TTC549 (cell line): ENCODE measurements around the gene ANKRD44.
"Not testable (repeated sequence)": the region's sequence is repeated elsewhere in the genome, so short reads cannot be mapped to it uniquely, and the experiment has no call there.

ENCODE experiments used
- FAIRE-seq: peaks from 2 replicates; lab custom pipeline; 2012; peaks lifted over from hg19 to GRCh38; lab: Jason Lieb, UNC

Gene ANKRD44

DNA sequence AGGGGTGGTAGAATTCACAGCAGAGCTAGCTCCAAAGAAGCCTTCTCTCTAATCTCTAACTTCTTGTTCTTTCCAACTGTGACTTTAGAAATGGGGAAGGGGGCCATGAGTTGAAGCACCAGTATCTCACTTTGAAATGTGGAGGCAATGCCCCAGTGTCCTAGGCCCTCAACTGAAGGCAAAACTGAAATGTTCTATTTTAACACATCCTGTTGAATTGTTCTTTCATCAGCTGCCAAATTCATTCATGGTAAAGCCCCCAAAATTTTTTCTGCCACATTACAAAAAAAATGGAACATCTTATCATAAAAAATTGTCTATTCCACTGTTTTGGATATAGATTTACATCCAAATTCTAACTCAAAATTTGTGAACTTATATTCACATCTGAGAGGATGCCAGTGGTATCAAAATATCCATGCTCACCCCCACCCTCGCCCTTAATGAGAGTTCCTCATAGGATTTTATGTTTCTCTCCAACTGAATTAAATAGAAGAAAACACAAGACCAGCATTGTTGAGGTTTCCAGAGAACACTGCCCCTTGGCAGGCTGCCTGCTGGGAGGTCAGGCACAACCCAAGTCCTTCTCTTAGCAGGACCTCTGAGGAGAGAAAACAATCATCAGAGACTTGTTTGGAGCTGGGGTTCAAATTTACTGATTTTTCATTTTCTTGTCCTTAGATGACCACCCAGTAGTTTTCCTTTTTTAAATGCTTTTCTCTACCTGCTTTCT lies 236.7 kb downstream of the ANKRD44 start:
- no peak for FAIRE-seq

DNA sequence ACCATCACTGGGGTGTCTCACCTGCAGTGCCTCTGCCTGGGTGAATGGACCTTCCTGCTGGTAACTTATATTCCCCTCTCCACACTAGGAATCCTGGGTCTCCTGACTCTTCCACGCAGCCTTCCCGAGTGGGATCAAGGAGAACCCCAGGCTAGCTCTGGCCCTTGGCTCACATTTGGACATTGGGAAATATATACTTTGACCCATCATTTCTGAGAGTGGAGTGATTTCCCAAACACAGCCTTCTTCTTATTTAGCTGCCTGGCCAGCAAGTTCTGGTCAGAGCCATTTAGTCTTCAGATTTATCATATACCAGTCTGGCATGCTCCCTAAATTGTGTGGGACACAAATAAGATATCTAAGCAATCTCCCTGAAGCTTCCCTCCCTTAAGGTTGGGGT lies 237.3 kb downstream of the ANKRD44 start:
- FAIRE-seq = no peak

DNA sequence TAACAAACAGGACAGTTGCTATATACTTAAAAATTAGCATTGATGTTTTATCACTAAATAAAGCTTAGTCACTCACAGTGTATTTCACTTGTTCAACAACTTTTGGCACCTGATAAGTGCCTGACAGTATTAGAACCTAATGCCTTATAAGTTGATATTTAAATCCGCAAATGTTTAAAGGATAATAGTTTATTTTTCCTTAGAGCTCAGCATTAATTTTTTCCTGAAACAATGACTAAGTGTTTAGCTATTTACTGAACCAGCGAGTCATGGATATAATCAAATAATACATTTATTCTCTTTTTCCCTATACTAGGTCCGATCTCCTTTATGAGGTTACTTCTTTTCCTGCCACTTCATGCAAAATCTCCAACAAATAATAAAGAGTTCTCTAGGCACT lies 238.0 kb downstream of the ANKRD44 start:
- no peak for FAIRE-seq

DNA sequence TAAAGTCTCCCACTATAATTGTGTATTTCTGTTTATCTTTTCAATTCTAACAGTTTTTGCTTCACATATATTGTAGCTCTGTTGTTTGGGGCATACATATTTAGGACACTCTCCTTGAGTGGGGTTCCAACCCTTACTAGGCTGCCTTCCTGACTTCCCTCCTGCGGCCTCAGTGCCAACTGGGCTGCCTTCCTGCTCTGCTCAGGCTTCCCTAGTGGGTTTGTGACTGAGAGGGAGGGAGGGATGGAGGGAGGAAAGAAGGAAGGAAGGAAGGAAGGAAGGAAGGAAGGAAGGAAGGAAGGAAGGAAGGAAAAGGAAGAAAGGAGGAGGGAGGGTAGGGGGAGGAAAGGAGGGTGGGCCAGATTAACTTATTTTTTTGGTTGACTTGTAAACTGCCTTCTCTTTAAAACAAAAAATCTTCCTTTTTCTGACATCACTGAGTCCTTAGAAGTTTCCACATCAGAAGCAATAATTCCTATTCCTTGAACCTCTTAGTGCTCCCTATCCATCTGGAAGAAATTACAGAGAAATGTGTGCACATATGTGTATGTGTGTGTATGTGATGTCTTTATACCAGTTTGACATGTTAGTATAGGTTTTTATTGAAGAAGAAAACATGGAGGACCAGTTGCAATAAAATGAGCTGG lies 238.7 kb downstream of the ANKRD44 start:
- no peak for FAIRE-seq

DNA sequence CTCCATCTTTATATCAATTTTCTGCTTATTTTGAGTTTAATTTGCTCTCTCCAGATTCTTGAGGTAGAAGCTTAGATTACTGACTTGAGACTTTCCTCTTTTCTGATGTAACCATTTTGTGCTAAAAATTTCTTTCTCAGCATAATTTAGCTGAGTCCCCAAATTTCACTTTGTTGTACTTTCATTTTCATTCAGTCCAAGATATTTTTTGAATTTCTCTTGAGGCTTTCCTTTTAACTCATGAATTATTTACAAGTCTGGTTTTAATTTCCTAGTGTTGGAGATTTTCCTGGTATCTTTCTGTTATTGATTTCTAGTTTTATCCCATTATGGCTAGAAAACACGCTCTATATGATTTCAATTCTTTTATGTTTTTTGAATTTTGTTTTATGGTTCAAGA lies 239.4 kb downstream of the ANKRD44 start:
- no peak for FAIRE-seq

DNA sequence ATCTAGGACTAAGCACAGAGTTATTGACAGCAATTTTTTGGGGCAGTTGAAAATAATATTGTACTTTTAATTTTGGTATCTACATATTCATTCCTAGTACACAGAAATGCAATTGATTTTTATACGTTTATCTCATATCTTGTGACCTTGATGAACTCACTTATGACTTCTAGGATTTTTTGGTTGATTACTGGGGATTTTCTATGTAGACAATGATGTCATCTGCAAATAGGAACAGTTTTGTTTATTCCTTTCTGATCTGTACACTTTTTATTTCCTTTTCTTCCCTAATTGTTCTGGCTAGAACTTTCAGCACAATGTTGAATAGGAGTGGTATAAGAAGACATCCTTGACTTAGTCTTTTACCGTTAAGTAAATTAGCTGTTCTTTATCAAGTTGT lies 240.6 kb downstream of the ANKRD44 start:
- FAIRE-seq = no peak

DNA sequence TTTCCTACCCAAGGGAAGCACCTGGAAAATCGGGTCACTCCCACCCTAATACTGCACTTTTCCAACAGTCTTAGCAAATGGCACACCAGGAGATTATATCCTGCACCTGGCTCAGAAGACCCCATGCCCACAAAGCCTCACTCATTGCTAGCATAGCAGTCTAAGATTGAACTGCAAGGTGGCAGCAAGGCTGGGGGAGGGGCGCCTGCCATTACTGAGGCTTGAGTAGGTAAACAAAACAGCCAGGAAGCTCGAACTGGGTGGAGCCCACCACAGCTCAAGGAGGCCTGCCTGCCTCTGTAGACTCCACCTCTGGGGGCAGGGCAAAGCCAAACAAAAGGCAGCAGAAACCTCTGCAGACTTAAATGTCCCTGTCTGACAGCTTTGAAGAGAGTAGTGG lies 248.0 kb downstream of the ANKRD44 start:
- FAIRE-seq = not testable (repeated sequence)

DNA sequence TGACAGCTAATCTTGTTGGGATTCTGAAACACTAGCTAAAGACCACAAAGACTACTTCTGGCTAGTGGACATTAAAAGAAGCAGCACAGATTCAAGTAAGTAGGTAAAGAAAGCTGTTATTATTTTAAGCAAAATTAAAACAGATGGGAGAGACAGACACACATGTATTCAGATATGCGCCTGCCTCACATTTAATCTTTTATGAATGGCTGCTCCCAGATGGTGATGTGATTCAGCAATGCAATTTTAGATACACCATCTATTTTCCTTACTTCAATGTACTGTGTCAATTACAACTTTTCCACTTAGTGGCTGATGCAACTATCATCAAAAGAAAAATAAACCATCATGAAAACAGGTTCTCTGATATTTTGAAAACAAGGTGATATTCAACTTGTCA lies 251.1 kb downstream of the ANKRD44 start:
- no peak for FAIRE-seq

DNA sequence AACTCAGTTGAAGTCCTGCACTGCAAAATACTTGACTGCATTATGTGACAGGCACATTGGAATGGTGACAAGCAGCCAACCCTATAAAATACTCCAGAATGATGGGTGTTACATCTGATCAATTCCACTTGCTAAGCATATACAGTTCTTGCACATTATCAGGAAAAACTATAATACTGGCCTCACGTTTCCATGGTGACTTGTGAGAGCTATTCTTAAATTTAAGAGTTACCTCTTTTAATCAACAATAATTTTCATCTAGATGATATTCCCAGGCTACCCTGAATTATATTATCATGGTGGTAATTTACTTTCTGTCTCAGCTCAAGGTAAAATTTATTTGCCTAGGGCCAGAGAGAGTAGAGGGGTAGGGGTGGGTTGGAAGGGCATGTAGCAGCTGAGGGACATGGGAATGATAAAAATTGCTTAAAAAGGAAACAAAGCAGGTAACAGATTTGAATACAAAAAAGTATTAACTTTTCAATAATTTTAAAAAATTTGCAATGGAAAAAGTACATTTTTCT lies 251.7 kb downstream of the ANKRD44 start:
- FAIRE-seq = no peak

DNA sequence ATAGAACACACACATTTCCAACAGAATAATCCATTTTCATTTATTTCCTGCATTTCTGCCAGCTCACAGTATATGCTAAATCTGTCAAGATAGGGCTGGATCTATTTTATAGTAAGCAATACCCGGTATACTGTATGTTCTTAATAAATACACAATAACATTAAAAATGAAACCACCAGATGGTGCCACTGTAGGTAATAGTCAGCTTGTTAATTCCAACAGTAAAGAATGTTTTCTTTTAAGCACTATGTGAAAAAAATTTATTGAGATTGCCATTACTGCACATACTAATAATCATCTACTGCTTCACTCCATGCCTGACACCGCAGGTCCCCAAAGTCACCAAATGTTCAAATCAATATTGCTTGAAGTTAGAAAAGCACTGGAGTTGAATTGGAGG lies 252.6 kb downstream of the ANKRD44 start:
- FAIRE-seq = no peak

DNA sequence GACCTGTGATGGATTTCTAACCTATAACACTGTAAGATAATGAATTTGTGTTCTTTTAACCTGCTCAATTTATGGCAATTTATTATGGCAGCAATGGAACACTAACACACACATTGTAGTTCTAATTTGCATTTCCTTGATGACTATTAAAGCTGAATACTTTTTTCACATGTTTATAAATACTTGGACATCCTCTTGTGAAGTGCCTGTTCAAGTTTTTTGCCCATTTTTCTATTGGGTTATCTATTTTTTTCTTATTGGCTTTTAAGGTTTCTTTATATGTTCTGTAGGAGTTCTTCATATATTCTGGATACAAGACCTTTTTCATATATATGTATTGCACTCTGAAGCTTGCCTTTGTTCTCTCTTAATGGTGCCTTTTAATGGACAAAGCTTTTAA lies 255.5 kb downstream of the ANKRD44 start:
- FAIRE-seq = no peak

DNA sequence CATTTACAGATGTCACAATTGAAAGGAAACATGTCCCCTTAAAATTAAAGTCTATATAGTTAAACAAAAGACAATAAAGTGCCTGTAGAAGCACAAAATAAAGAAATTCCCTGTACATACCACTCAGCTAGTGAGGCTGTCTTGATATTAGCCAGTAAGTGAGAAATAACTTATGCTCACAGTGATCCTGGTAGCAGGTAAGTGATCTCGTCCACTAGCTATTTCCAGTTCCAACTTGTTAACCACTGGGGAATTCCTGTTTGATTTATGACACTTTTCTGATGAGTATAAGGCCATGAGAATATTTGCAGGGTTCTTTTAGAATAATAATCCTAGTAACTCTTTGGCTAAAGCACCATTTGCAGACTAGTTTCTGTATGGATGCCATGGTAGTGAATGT lies 256.1 kb downstream of the ANKRD44 start:
- no peak for FAIRE-seq

DNA sequence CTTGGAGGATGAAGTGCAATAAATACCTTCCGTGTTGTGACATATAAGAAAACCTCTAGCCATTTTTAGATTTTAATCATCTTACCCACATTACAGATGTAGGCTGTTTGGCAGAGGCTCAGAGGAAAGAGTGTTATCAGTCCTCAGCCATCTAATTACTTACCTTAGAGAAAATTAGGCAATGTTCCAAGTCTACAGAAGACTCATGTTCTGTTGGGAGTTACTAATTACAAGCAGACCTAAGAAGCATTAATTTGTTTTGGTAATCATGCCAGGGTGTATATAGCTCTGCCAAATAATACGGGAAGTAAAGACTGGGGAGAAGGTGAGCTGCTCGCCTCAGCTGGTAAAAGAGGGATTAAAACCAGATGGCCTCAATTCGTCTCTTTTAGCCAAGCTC lies 258.2 kb downstream of the ANKRD44 start:
- no peak for FAIRE-seq

DNA sequence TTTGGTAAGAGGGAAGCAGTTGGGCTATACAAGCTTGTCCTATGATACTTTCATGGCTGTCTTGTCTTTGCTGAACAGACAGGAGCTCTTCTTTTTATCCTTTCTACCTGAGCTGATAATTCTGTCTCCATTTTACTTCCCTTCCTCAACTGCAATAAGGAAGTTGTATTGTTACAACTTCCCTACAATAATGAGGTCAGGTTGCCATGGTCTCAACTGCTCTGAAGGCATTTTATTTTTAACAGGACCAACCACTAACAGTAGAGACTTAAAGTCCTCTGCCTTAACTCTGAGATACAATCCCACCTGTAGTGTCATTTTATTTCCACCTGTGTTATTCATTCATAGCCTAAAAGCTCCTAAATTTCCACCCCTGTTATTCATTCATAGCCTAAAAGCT lies 265.5 kb downstream of the ANKRD44 start:
- no peak for FAIRE-seq

DNA sequence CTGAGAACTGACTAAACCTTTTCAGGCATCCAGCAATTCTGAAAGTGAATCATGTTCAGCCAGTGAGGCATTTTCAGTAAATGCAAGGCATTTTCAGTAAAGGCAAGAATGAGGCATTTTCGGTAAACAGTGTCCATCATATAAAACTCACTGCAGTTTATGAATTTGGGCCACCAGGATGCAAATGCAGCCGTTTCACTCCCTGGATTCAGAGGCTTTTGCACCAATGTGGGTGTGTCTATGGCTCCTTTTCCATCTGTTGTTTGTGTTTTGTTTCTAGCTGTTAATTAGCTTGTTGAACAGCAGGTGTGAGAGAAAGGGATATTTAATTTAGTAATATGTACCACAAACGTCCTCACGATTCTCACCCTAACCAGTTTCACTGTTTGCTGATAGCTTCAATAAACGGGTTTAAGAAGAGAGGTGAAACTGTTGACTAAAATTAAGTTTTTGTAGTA lies 267.8 kb downstream of the ANKRD44 start:
- no peak for FAIRE-seq

DNA sequence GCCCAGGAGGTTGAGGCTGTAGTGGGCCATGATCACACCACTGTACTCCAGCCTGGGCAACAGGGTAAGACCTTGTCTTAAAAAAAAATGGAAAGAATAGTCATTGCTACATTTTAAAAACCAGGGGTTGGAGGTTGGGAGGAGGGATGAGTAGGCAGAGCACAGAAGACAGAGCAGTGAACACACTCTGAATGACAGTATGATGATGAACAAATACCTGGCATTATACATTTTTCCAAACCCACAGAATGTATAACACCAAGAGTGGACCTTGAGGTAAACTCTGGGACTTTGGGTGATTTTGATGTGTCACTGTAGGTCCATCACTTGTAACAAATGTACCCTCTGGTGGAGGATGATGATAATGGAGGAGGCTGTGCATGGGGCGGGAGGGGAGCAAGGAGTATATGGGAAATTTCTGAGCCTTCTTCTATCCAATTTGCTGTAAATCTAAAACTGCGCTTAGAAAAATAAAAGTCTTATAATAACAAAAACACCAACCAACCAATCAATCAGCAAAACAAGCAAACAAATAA lies 272.6 kb downstream of the ANKRD44 start:
- FAIRE-seq = no peak

DNA sequence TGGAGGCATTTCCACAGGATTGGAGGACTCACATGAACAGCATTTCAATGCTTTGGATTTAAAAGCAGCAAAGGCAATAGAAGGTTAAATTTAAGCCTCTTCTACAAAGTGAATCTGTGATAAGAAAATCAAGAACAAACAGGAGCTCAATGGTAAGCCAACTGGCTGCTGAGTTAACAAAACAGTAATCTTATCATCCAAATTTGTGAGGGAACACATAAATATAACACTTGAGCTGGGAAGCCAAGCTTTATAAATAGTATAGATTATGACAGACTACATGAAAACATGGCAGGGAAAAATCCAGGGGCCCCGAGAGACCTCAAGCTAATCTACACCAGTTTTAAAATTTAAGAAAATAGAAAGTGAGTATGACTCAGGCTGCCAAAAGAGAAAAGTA lies 275.6 kb downstream of the ANKRD44 start:
- no peak for FAIRE-seq

DNA sequence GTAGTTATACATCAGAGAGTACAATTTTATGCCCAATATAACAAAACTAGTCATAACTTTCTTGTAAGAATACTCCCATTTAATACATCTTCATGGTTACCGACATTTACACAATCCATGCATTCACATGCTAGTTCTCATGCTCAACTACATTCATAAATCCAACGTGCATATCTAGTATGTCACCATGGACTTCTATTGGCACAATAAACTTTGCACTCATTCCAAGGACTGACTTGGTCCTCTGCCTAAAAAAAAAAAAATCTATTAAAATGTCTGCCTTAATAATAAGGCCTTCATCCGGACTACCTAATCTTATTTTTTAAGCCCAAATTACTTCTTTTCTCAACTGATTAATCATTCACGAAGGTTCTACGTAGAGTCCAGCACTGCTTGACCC lies 276.3 kb downstream of the ANKRD44 start:
- no peak for FAIRE-seq

DNA sequence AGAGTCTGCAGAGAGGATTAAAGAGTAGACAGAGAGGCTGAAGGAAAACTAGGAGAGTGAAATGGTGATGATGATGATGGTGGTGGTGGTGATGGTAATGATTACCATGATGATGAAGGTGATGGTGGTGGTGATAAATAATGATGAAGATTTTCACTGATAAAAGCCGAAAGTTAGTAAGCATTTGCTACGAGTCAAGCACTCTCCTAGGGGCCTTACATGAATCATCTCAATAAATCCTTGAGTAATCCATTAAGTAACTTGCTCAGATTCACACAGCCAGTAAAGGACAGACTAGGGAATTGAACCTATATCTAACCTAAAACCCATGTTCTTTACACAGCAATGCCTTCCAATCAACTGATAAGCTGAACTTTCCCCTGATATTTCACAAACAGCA lies 277.4 kb downstream of the ANKRD44 start:
- no peak for FAIRE-seq

DNA sequence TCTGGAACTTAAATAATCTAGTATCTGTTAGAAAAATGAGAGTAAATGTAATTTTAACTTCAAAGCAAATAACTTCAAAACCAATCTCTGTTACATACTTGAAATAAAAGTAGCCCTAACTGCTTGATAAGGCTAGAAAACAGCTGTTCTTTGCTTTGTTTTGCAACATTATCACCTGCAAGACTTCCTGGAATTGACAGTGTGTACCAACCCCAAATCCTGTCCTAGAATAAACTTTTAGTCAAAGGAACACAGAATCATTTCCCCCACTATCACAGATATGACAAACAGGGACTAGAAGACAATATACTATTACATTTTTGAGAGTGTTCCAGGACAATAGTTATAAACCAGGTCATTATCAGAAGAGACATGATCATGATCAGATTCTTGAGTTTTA lies 278.8 kb downstream of the ANKRD44 start:
- FAIRE-seq = no peak

DNA sequence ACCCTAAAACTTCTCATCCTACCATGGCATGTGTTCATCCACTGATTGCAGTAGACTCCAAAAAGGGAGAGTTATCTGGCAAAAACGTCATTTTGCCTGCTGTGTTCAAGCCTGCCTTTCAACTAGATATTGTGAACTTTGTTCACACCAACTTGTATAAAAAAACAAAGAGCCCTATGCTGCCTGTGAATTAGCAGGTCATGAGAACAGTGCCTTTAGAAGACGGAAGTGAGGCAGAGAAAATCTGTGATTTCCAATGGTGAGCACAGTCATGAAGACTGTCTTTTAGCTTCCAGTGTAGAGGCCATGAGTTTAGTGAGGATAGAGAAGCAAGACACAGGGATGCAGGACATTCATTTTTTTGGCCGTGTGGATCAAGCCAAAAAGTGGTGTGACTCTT lies 280.5 kb downstream of the ANKRD44 start:
- FAIRE-seq = no peak

DNA sequence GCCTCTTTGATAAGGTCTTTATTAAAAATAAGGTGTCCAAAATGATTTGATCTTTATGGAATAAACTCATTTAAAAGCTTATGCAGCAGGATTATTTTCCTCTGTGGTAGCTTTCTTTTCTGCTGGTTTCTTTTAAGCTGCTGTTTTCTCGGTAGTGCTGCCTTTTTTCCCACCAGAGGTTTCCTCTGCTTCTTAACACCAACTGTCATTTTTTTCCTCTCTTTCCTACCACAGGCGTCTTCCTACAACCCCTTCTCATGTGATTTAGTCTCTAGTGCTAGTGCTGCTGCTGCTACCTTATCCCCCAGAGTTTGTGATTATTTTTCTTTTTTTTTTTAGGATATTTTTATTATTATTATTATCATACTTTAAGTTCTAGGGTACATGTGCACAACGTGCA lies 281.9 kb downstream of the ANKRD44 start:
- no peak for FAIRE-seq

DNA sequence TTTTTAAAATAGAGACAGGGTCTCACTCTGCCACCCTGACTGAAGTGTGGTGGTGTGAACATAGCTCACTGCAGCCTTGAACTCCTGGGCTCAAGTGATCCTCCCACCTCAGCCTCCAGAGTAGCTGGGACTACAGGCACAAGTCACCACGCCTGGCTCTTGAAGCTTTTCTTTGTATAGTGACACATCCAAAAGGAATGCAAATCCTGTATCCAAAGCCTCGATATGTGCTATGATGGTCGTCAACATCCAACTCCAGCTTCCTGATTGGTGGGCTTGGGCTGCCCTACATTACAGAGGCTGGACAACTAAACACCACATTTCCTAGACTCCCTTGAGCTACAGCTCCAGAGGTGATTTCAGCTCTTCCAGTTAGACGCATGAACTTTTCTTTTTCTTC lies 282.4 kb downstream of the ANKRD44 start:
- no peak for FAIRE-seq

DNA sequence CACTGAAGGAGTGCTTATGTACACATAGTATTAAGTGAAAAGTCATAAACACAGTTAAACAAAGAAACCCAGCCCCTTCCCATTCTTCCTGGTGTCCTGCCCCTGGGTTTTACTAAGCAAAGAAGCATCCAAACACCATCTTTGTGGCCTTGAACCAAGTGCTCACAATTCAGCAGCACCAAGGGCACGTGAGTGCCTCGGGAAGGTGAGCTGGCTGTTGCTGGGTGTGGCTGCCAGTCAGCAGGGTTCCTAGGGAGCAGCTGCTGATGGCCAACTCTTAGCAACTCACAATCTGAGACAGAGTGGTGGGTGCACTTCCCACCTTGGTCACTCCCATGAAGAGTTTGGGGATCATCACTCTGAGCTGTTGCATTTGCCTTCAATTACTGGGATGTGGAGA lies 286.4 kb downstream of the ANKRD44 start:
- no peak for FAIRE-seq
